K562 (cell line): Measurements from ENCODE around the gene TBC1D32. TPM values are rescaled to one million over a fixed set of nuclear protein-coding genes. Genes with fewer than 3 reads are reported as not detected.

Experiments
- ATAC-seq: fragments of 200-7000 bp; cut with Tn5 transposase; 3 replicates; pipeline ENCODE4 v1.9.1; 2020; ENCODE audit warnings: moderate library complexity
- BruUV-seq: library from RNA; stranded (reverse); fragments of 400-500 nt; replicated peaks from 2 replicates; lab custom pipeline; 2021; lab: Mats Ljungman, UMichigan
- CTCF ChIA-PET: fragments of 300-600 bp; formaldehyde crosslinking; extraction: SDS; loops from one replicate; lab custom pipeline; 2021; ENCODE audit warnings: low intra/inter-chr PET ratio; lab: Yijun Ruan, JAX
- POLR2A ChIA-PET: fragments of 300-600, 350-650 bp; sonication (Branson Sonifier 250); formaldehyde crosslinking; extraction: SDS; loops from one replicate; lab custom pipeline; 2021; ENCODE audit warnings: antibody characterized with exemption, inconsistent platforms; lab: Yijun Ruan, JAX
- DNase-seq, 4 experiments: peaks; one replicate each; pipeline versions ENCODE4 v3.0.0 to v3.0.0-alpha.2; 2011 to 2018; ENCODE audit warnings: low spot score in 3 of 4, mixed read lengths in 3 of 4; ENCODE audit errors: extremely low read depth in 1 of 4
- FAIRE-seq: peaks from 2 replicates; lab custom pipeline; 2011; peaks lifted over from hg19 to GRCh38; lab: Jason Lieb, UNC
- H2AFZ ChIP-seq: 2 replicates; pipeline ENCODE4 v1.6.0; 2011; ENCODE audit warnings: low read depth, low read length, control low read depth, inconsistent platforms
- H3K27ac ChIP-seq: fragments of 200-600 bp; 3 replicates; pipeline ENCODE4 v1.8.0; 2011; ENCODE audit warnings: low read depth, mild to moderate bottlenecking, control low read depth, inconsistent platforms, low read length, moderate library complexity, mixed read lengths; ENCODE audit errors: extremely low read depth
- H3K27me3 ChIP-seq, 2 experiments: fragments of 300-600 bp in 1 of 2; 2 replicates in 1 of 2; 3 replicates in 1 of 2; pipeline versions ENCODE4 v1.6.0 to v1.8.0; 2011; ENCODE audit warnings: inconsistent platforms in 2 of 2, low read length in 2 of 2, mild to moderate bottlenecking in 1 of 2, mixed read lengths in 1 of 2, moderate library complexity in 1 of 2; ENCODE audit not compliant: control insufficient read depth in 2 of 2, insufficient read depth in 2 of 2
- H3K36me3 ChIP-seq: fragments of 300-600 bp; 3 replicates; pipeline ENCODE4 v1.8.0; 2011; ENCODE audit warnings: mild to moderate bottlenecking, low read length, inconsistent platforms; ENCODE audit not compliant: control insufficient read depth, insufficient read depth
- H3K4me1 ChIP-seq, 2 experiments: fragments of 200-600 bp in 1 of 2; replicated peaks in 1 of 2; 2 replicates in 1 of 2; 3 replicates in 1 of 2; pipeline versions ENCODE4 v1.5.1 to v1.8.0; 2011; ENCODE audit warnings: inconsistent platforms in 2 of 2, low read length in 2 of 2, mild to moderate bottlenecking in 1 of 2, mixed read lengths in 1 of 2, moderate library complexity in 1 of 2; ENCODE audit not compliant: control insufficient read depth in 2 of 2, insufficient read depth in 2 of 2
- H3K4me2 ChIP-seq: 2 replicates; pipeline ENCODE4 v1.6.1; 2011; ENCODE audit warnings: low read length, control low read depth, inconsistent platforms, mixed read lengths; ENCODE audit not compliant: insufficient read depth
- H3K4me3 ChIP-seq: fragments of 200-600 bp; sonication (generic), shearing (Covaris generic); 2 replicates; pipeline ENCODE4 v1.5.1; 2016; ENCODE audit warnings: control low read depth, inconsistent platforms
- H3K79me2 ChIP-seq: fragments of 200-600 bp; 3 replicates; pipeline ENCODE4 v1.8.0; 2011; ENCODE audit warnings: low read length, inconsistent platforms; ENCODE audit not compliant: control insufficient read depth, insufficient read depth
- H3K9ac ChIP-seq, 2 experiments: 2 replicates each; pipeline versions ENCODE4 v1.6.0 to v1.6.1; 2011; ENCODE audit warnings: low read depth in 2 of 2, low read length in 2 of 2, control low read depth in 1 of 2, inconsistent platforms in 1 of 2, mild to moderate bottlenecking in 1 of 2, mixed read lengths in 1 of 2; ENCODE audit not compliant: insufficient read depth in 1 of 2
- H3K9me1 ChIP-seq: one replicate; pipeline ENCODE4 v1.6.0; 2011; ENCODE audit warnings: inconsistent platforms, mild to moderate bottlenecking, low read length, moderate library complexity; ENCODE audit not compliant: control insufficient read depth, insufficient read depth
- H3K9me3 ChIP-seq: replicated peaks from 2 replicates; pipeline ENCODE4 v1.5.1; 2011; ENCODE audit warnings: low read depth, low read length, inconsistent platforms; ENCODE audit not compliant: control insufficient read depth, insufficient read depth
- H4K20me1 ChIP-seq: replicated peaks from 2 replicates; pipeline ENCODE4 v1.6.1; 2011; ENCODE audit warnings: low read length, inconsistent platforms, mixed read lengths; ENCODE audit not compliant: control insufficient read depth, insufficient read depth
- ARHGAP35 ChIP-seq: fragments of 450-650 bp; IDR thresholded peaks from 2 replicates; pipeline ENCODE4 v1.6.1; 2018; ENCODE audit not compliant: partially characterized antibody
- C11orf30 ChIP-seq: fragments of 450-650 bp; IDR thresholded peaks from 2 replicates; pipeline ENCODE4 v1.6.1; 2016; ENCODE audit warnings: low read depth, mild to moderate bottlenecking
- CBX8 ChIP-seq: fragments of 200-600 bp; sonication (generic); IDR thresholded peaks from 2 replicates; pipeline ENCODE4 v1.6.1; 2012; ENCODE audit warnings: borderline replicate concordance, mixed run types, low read depth, mild to moderate bottlenecking, moderate library complexity, mixed read lengths, low read length, control low read depth, inconsistent platforms; ENCODE audit not compliant: poor library complexity, severe bottlenecking; ENCODE audit errors: extremely low read depth
- FOXK1 ChIP-seq: sonication (generic); formaldehyde crosslinking; IDR thresholded peaks from 2 replicates; pipeline ENCODE4 v1.8.0; 2022; ENCODE audit warnings: missing genetic modification reagents, mild to moderate bottlenecking, borderline replicate concordance
- FOXP4 ChIP-seq: sonication (generic); formaldehyde crosslinking; IDR thresholded peaks from 2 replicates; pipeline ENCODE4 v1.8.0; 2022; ENCODE audit warnings: mild to moderate bottlenecking, missing genetic modification reagents, borderline replicate concordance
- HLTF ChIP-seq: fragments of 450-650 bp; IDR thresholded peaks from 2 replicates; pipeline ENCODE4 v1.6.1; 2016
- LEF1 ChIP-seq: fragments of 450-650 bp; IDR thresholded peaks from 2 replicates; pipeline ENCODE4 v1.6.1; 2016; ENCODE audit warnings: mild to moderate bottlenecking
- MAFG ChIP-seq: fragments of 450-650 bp; conservative IDR thresholded peaks from 2 replicates; pipeline ENCODE4 v1.6.1; 2016; ENCODE audit warnings: missing genetic modification characterization, missing compliant biosample characterization
- MAX ChIP-seq: sonication (generic); formaldehyde crosslinking; IDR thresholded peaks from 2 replicates; pipeline ENCODE4 v1.9.0; 2022; ENCODE audit warnings: mild to moderate bottlenecking, missing genetic modification reagents
- NCOA6 ChIP-seq: fragments of 450-650 bp; IDR thresholded peaks from 2 replicates; pipeline ENCODE4 v1.6.1; 2017; ENCODE audit warnings: mild to moderate bottlenecking
- NFE2 ChIP-seq: IDR thresholded peaks from 2 replicates; pipeline ENCODE4 v1.6.1; 2014; ENCODE audit warnings: antibody characterized with exemption, low read depth
- NFE2L1 ChIP-seq: fragments of 450-650 bp; IDR thresholded peaks from 2 replicates; pipeline ENCODE4 v1.6.1; 2016; ENCODE audit warnings: missing genetic modification characterization, low read depth, mild to moderate bottlenecking, missing compliant biosample characterization, moderate library complexity, borderline replicate concordance
- NFRKB ChIP-seq: fragments of 450-650 bp; IDR thresholded peaks from 2 replicates; pipeline ENCODE4 v1.6.1; 2016; ENCODE audit warnings: low read depth
- PRPF4 ChIP-seq: fragments of 200-400 bp; formaldehyde crosslinking; IDR thresholded peaks from one replicate; pipeline ENCODE4 v1.6.1; 2017; ENCODE audit warnings: low read length, low read depth, mild to moderate bottlenecking; ENCODE audit not compliant: insufficient read depth, poor library complexity, severe bottlenecking
- SMARCC2 ChIP-seq: fragments of 450-650 bp; IDR thresholded peaks from 2 replicates; pipeline ENCODE4 v1.6.1; 2017; ENCODE audit warnings: antibody characterized with exemption, moderate library complexity, mild to moderate bottlenecking, low read depth
- XRCC4 ChIP-seq: IDR thresholded peaks from one replicate; pipeline ENCODE4 v1.6.1; 2011; ENCODE audit not compliant: insufficient read depth, insufficient read length; ENCODE audit errors: extremely low read depth
- ZKSCAN1 ChIP-seq: fragments of 150-350 bp; IDR thresholded peaks from 2 replicates; pipeline ENCODE4 v1.6.1; 2016; ENCODE audit warnings: low read depth, low read length
- ZNF224 ChIP-seq: sonication (generic); formaldehyde crosslinking; IDR thresholded peaks from 2 replicates; pipeline ENCODE4 v1.8.0; 2022; ENCODE audit warnings: mild to moderate bottlenecking, missing genetic modification reagents
- ZNF23 ChIP-seq: fragments of 250-450 bp; sonication (Bioruptor Pico); IDR thresholded peaks from 2 replicates; pipeline ENCODE4 v1.4.0; 2020; ENCODE audit warnings: mild to moderate bottlenecking
- ZNF253 ChIP-seq: fragments of 250-450 bp; sonication (Bioruptor Pico); conservative IDR thresholded peaks from 2 replicates; pipeline ENCODE4 v1.6.1; 2021; ENCODE audit warnings: mild to moderate bottlenecking
- WGBS: fragments of 100-300 bp; shearing (Covaris generic); methylation state at CpG from one replicate; pipeline ENCODE4 v1.1.6; 2016; ENCODE audit warnings: low coverage, mixed read lengths; ENCODE audit not compliant: insufficient coverage; ENCODE audit errors: missing lambda C conversion rate; 5-methylcytosine and 5-hydroxymethylcytosine counted together
- in situ Hi-C: fragments of 300-500 bp; cut with MboI; formaldehyde crosslinking; loops from 4 replicates; pipeline ENCODE4 v1.15.0; 2018; ENCODE audit warnings: inconsistent platforms, mixed read lengths
- intact Hi-C: fragments of 100-400 bp; cut with micrococcal nuclease; formaldehyde crosslinking; loops from 2 replicates; pipeline ENCODE4 v1.14.2; 2022
- polyA plus RNA-seq, 8 experiments: library from polyadenylated mRNA; depleted of rRNA in 4 of 8; stranded (reverse) in 5 of 8; unstranded in 3 of 8; fragments of >200 nt; fragmentation: Nextera tagmentation in 2 of 8; fragmentation: Illumina TruSeq in 1 of 8; extraction: Ambion mirVana in 2 of 8; extraction: Trizol in 1 of 8; gene quantifications; 2 replicates each; pipeline versions ENCODE4 v1.2.1 to v1.2.3, GENCODE V29; 2011 to 2014; ENCODE audit warnings: inconsistent platforms in 1 of 8, missing spikeins in 1 of 8
- total RNA-seq, 7 experiments: library from RNA; depleted of rRNA in 6 of 7; stranded (reverse); fragments of >200 nt in 6 of 7; fragmentation: Illumina TruSeq in 2 of 7; extraction: Trizol in 2 of 7; gene quantifications; 2 replicates each; pipeline versions ENCODE4 v1.2.1 to v1.2.3, GENCODE V29; 2011 to 2021; ENCODE audit warnings: low replicate concordance in 1 of 7

TBC1D32 gene
- total and polyA plus RNA-seq, 9 of the 15 experiments (the other 6 are each of a cell fraction or from before 2014, with no cell fraction given) = 2.5 to 9.6 (median 3.9) TPM

- TF ChIP-seq ZNF23 (CRISPR knock-in tag) = no peak
- peak; percentile 56; the same call in 1 of the 2 replicates for TF ChIP-seq MAX (CRISPR knock-in tag)
- TF ChIP-seq ZNF253 (CRISPR knock-in tag) = no peak
- TF ChIP-seq LEF1 = no peak
Measured at GRCh38 chr6:121334299-121335086, at the start of gene TBC1D32 (continued).

GRCh38 chr6:121383478-121383877 is 49.2 kb upstream of the TBC1D32 start:
- no peak for DNase-seq
- no TSS peak for BruUV-seq
- no peaks in the 10 kb centered on the region for H3K4me1 ChIP-seq
- intact Hi-C loops = no loop called here
- WGBS = 0% methylated on average over 2 of the region's 2 CpGs
- no peaks in the 10 kb centered on the region for H3K9me3 ChIP-seq
- FAIRE-seq = no peak
- ATAC-seq = no peak
- H3K4me2 ChIP-seq = no peak overlapping the region
- H3K9ac ChIP-seq = no peak overlapping the region
- H3K27me3 ChIP-seq = no peaks in the 10 kb centered on the region
- in situ Hi-C loops = no loop called here
- H3K4me3 ChIP-seq = no peak overlapping the region
- H3K36me3 ChIP-seq = no peaks in the 10 kb centered on the region
- H3K79me2 ChIP-seq = no peaks in the 10 kb centered on the region
- POLR2A ChIA-PET = no interaction called here
- no peaks in the 10 kb centered on the region for H4K20me1 ChIP-seq
- CTCF ChIA-PET = no interaction called here
- no peak overlapping the region for H3K27ac ChIP-seq
- H3K9me1 ChIP-seq = no peaks in the 10 kb centered on the region
- H2AFZ ChIP-seq = no peak overlapping the region
- TF ChIP-seq NCOA6 (no peak), HLTF (no peak), FOXK1 (CRISPR knock-in tag) (no peak), SMARCC2 (no peak), NFE2L1 (tag) (peak; percentile 49), MAFG (tag) (peak; percentile 81), ARHGAP35 (no peak), NFRKB (no peak), FOXP4 (CRISPR knock-in tag) (no peak), C11orf30 (peak; percentile 61; the same call in 1 of the 2 replicates), ZKSCAN1 (no peak), NFE2 (peak; percentile 62), PRPF4 (no peak), ZNF224 (CRISPR knock-in tag) (no peak), XRCC4 (no peak), CBX8 (no peak)
